Measurements from ENCODE around the gene ACTR3C.
"Not testable (repeated sequence)": the region's sequence is repeated elsewhere in the genome, so short reads cannot be mapped to it uniquely, and the experiment has no call there.

ACTR3C gene

DNA sequence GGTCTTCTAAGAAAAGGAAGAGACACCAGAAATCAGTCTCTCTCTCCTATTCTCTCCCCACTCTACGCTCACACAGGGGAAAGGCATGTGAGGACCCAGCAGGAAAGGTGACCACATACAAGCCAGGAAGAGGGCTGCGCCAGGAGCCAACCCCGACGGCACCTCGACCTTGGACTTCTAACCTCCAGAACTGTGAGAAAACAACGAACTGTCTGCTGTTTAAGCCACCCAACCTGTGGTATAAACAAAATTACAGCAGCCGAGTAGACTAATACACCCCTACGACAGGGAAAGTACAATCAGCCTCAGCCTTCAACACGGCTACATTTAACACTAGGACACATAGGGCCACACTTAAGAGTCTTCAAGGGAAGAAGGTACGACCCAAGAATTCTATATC is 26.5 kb downstream of the ACTR3C start:
- H3K27ac Mint-ChIP-seq, result not testable (repeated sequence)

DNA sequence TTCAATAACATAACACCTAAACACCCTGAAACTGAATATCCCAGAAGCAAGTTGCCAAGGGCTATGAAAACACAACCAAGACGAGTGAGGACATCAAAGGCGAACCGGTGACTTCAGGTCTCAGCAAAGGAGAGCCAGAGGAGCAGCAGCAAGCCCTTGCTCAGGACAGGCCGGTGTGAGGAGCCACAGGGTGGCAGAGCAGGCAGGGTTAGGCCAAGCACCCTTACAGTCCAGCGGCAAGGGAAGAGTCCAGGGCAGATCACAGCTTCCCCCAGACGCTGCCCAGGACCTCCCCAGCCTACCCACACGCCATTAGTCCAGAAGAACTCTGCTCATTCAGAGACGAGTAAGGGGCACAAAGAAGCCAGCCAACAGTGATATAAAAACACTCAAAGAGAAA is 27.7 kb downstream of the ACTR3C start:
- ATAC-seq; H3K36me3 Mint-ChIP-seq; H3K9me3 Mint-ChIP-seq; H3K4me1 Mint-ChIP-seq; H3K4me3 Mint-ChIP-seq; H3K27ac Mint-ChIP-seq; DNase-seq (ENCODE audit: low spot score in 2 of 2): not testable (repeated sequence)

More for the DNA sequence above, 26.5 kb downstream of the ACTR3C start:
- DNase-seq (ENCODE audit: low spot score in 2 of 2); H3K9me3 Mint-ChIP-seq; H3K4me1 Mint-ChIP-seq; H3K4me3 Mint-ChIP-seq; ATAC-seq; H3K36me3 Mint-ChIP-seq: not testable (repeated sequence)

DNA sequence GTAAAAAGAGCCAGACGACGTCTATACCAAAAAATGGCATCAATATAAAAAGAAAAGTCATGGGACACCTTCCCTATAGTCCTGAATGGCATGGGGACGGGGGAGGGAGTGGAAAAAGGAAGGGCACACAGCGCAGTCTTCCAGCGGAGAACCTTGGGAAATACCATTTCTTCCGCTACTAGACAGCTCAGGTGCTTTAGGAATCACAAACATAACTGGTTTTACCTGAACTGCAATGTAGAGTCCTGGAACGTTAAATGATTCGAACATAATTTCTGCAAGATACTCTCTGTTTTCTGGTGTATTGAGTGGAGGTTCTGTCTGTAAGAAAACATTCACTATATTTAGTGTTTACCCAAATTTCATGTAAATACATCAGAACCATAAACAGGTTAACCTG is 28.3 kb downstream of the ACTR3C start:
- not testable (repeated sequence) for ATAC-seq; DNase-seq (ENCODE audit: low spot score in 2 of 2); H3K4me3 Mint-ChIP-seq; H3K27ac Mint-ChIP-seq; H3K9me3 Mint-ChIP-seq; H3K36me3 Mint-ChIP-seq; H3K4me1 Mint-ChIP-seq

DNA sequence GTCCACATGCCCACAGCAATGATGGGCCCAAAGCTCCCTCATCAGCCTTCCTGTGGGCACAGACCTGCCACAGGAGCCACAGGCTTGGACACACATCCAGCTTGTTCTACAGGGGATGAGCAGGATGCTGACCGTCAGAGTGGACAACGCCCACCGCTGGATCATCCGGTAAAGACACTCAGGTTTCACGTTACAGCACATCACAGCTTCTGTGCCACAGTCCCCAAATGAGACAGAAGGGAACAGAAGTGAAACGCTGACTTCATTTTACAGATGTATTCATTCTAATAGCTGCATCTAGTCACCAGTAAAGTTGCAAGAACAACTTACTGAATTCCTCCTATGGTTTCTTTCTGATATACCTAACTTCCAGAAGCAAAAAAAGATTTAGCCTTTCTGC is 33.0 kb downstream of the ACTR3C start:
- not testable (repeated sequence) for H3K36me3 Mint-ChIP-seq; H3K4me1 Mint-ChIP-seq; DNase-seq (ENCODE audit: low spot score in 2 of 2); H3K27ac Mint-ChIP-seq; H3K9me3 Mint-ChIP-seq; H3K4me3 Mint-ChIP-seq
- ATAC-seq, result peak; percentile 65

DNA sequence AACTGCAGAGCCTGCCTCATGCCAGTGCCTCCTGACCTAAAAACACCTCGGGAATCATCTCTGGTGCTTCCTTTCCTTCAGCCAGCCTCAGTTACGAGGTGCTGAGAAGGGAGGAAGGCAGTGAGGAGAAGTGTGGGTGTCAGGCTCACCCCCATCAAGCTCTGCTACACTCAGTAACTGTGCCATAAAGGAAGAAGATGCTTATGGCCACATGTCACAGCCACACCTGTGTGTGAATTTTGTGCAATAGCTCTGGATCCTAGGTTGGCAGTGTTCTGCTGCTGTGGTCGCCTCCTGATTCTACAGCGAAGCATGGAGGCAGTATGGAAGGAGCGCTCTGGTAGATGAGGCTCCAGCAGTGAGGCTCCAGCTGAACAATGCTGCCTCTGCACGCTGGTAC is 34.5 kb downstream of the ACTR3C start:
- H3K4me3 Mint-ChIP-seq; DNase-seq (ENCODE audit: low spot score in 2 of 2); H3K9me3 Mint-ChIP-seq; H3K27ac Mint-ChIP-seq; H3K36me3 Mint-ChIP-seq; ATAC-seq; H3K4me1 Mint-ChIP-seq: not testable (repeated sequence)

DNA sequence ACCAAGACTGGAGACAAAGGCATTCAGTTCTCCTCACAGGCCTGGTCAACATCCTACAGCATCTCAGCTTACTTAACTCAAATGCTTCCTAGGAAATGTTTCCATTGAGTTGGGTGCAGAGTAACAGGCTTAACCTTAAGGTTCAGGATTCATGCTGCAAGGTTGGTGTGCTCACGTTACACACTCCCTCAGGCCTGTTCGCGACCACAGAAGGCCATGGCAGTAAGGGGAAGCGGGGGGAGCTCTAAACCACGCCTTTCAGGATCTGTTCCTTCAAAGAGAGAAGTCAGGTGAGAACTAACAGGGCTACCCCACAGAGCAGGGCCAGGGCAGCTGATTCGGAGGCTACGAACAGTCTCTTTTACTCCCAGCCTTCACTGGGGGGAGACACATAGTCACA is 35.5 kb downstream of the ACTR3C start:
- not testable (repeated sequence) for H3K27ac Mint-ChIP-seq; ATAC-seq; H3K36me3 Mint-ChIP-seq; H3K9me3 Mint-ChIP-seq; H3K4me3 Mint-ChIP-seq; H3K4me1 Mint-ChIP-seq; DNase-seq (ENCODE audit: low spot score in 2 of 2)

DNA sequence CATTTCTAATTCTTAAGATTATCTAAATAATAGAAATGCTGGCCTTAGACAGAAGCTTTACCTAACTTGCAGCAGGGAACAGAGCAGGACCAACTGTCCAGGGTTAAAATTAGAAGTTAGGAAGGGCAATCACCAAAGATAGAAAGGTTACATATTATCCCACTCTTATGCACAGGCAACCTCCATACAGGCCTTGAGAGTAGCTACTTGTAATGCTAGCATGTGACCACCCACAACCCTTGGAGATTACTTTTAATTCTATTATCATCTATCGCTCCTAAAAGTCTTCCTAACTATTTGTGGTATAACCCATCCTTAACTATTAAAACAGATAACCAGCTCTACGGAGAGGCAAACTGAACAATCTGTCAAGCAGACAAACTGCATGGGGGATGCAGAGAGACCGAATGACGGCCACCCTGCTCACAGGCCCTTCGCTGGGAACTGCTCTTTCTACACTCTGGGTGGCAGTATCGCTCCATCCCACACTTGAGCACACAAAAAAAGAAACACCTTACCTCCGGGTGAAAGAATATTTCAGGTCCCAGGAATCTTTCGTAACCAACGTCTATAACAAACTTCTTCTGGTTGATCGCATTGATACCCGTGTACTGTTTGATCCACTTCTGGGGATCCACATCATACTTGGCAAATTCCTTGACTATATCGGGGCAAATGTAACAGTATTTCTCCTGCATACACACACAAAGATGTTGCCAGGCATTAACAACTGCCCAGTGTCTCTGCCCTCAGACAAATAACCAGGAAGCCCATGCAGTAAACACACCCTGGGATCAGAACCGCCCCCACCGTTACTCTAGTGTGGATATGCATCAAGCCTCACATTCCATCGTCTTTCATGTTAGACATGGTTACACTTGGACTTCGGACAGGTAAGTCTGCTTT is 37.2 kb downstream of the ACTR3C start:
- H3K4me1 Mint-ChIP-seq; H3K9me3 Mint-ChIP-seq; H3K27ac Mint-ChIP-seq; H3K4me3 Mint-ChIP-seq; DNase-seq (ENCODE audit: low spot score in 2 of 2); H3K36me3 Mint-ChIP-seq: not testable (repeated sequence)
- ATAC-seq, result peak; percentile 74

DNA sequence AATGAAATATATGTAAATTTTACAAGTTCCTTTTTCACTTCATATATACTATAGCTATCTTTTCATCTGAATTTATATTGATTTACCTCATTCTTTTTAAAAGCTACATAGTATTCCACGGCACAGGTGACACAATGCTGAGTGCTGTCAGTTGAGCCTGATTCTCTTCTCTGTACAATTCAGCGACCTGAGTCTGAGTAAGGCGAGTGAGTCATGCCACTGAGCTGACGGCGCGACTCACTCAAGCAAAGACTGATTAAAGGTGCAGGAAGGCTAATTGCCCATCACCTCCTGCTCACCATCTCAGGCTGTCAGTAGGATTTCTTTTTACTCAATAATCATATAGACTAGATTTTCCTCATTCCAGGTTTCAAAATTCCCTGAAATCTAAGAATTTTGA is 39.7 kb downstream of the ACTR3C start:
- peak; percentile 89 for ATAC-seq

DNA sequence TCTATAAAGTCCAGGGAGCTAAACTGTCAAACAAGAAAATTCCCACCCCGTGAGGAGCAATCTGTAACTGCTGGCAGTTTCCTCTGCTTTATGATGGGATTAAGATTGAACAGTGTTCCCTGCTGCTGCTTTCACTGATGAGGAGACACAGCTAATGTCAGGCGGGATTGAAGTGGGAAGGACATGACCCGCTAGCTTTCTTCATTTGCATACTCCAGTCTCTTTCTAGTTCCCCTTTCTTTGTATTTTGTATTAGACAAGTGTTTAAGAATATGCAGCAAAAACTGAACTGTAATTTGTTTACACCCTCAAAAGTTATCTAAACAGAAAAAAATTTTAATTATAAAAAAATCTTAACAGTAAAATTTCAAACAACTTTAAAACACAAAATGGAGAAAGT is 40.2 kb downstream of the ACTR3C start:
- not testable (repeated sequence) for H3K9me3 Mint-ChIP-seq; DNase-seq (ENCODE audit: low spot score in 2 of 2); ATAC-seq; H3K36me3 Mint-ChIP-seq; H3K27ac Mint-ChIP-seq; H3K4me1 Mint-ChIP-seq; H3K4me3 Mint-ChIP-seq

More for the DNA sequence above, 39.7 kb downstream of the ACTR3C start:
- H3K9me3 Mint-ChIP-seq; DNase-seq (ENCODE audit: low spot score in 2 of 2); H3K4me3 Mint-ChIP-seq; H3K36me3 Mint-ChIP-seq; H3K27ac Mint-ChIP-seq; H3K4me1 Mint-ChIP-seq: not testable (repeated sequence)

DNA sequence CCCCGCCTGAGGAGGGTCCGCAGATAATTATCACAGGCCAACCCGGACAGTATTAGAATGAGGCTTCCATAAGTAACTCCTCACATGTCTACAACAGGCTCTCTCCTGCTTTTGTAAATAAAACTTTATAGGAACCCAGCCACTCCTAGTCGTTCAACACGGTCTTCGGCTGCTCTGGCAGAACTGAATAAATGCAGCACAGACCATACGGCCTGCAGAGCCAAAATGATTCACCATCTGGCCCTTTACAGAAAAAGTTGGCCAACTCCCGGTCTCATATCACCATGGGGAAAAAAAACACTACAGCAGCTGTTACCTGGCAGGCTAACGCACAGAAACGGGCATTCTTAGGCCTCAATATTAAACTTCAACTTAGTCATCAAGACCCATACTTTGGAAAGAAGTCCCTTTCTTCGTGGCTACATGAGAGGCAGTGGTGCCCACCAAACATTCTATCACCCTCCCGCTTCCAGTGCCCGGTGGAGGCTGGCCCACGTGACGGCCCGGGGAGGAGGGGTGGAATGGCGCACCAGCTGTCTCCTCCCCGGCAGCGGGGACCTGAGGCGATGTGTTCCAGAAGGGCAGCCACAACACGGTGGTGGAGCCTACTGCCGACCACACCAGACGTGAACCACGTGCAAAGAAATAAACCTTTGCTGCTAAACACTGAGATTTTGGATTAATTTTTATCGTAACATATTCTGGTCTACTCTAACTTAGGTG is 41.5 kb downstream of the ACTR3C start:
- H3K9me3 Mint-ChIP-seq; H3K27ac Mint-ChIP-seq; ATAC-seq; H3K36me3 Mint-ChIP-seq; DNase-seq (ENCODE audit: low spot score in 2 of 2); H3K4me1 Mint-ChIP-seq; H3K4me3 Mint-ChIP-seq: not testable (repeated sequence)

DNA sequence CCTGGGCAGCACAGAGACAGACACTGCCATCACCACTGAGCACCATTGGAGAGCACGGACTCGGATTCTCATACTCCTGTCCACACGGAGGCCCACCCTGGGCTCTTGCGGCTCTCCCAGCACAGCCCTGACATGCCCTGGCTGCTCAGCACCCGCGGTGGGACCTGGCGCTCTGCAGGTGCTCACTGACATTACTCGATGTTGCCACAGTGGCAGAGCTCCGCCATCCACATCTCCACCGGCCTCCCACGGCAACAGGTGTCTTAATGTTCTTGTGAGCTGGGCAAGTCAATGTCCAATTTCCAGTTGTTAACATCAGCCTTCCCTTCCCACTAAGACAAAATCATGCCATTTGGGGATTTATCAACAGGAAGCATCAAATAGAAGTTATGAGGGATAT is 45.0 kb downstream of the ACTR3C start:
- DNase-seq (ENCODE audit: low spot score in 2 of 2); H3K4me1 Mint-ChIP-seq; H3K27ac Mint-ChIP-seq; H3K9me3 Mint-ChIP-seq; H3K4me3 Mint-ChIP-seq; H3K36me3 Mint-ChIP-seq; ATAC-seq: not testable (repeated sequence)

DNA sequence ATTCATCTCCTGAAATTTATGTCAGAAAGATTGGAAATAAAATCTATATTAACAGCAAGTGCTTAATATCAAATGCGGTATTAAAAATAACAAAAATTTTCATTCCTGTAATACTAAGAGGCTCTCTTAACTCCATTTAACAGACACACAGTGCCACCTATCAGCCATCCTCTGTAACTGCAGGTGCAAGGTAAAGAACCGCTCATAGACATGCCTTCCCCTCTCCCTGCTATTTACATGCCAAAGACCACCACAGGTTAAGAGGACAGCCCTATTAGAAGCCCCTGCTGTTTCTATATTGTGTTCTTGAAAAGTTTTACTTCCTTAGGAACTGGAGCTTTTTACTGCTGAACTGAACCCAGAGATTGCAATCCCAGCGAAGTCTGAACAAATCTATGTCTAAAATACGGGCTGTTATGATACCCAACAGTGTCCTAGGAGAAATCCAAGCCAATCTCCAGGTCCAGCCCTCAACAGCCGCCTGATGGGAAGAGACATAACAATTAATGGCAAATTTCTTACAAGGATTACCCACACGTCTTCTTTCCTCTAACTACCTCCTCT is 47.1 kb downstream of the ACTR3C start:
- not testable (repeated sequence) for H3K4me3 Mint-ChIP-seq, H3K27ac Mint-ChIP-seq, H3K36me3 Mint-ChIP-seq, H3K9me3 Mint-ChIP-seq, H3K4me1 Mint-ChIP-seq
- DNase-seq (ENCODE audit: low spot score in 2 of 2) (peak in 1 of 2 donors; percentile 54), ATAC-seq (peak; percentile 67)

DNA sequence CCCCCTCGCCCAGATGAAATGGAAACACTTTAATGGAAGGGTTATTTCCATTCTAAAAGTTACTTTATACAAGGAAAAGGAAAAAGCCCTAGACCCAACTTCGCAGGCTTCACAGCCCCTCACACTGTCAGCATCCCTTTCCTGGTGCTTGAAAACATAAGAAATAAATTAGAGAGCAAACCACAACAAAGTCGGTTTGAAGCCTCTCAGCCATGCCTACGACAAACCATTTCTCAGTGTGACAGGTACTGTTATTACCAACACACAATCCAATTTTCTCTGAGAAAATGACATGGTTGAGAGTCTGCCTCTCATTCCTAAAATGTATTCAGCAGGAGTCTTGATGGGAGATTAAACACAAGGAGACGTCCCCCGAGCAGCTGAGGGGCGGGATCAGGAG is 51.4 kb downstream of the ACTR3C start:
- peak; percentile 77 for ATAC-seq
- not testable (repeated sequence) for DNase-seq (ENCODE audit: low spot score in 2 of 2); H3K4me1 Mint-ChIP-seq; H3K9me3 Mint-ChIP-seq; H3K4me3 Mint-ChIP-seq; H3K27ac Mint-ChIP-seq; H3K36me3 Mint-ChIP-seq

DNA sequence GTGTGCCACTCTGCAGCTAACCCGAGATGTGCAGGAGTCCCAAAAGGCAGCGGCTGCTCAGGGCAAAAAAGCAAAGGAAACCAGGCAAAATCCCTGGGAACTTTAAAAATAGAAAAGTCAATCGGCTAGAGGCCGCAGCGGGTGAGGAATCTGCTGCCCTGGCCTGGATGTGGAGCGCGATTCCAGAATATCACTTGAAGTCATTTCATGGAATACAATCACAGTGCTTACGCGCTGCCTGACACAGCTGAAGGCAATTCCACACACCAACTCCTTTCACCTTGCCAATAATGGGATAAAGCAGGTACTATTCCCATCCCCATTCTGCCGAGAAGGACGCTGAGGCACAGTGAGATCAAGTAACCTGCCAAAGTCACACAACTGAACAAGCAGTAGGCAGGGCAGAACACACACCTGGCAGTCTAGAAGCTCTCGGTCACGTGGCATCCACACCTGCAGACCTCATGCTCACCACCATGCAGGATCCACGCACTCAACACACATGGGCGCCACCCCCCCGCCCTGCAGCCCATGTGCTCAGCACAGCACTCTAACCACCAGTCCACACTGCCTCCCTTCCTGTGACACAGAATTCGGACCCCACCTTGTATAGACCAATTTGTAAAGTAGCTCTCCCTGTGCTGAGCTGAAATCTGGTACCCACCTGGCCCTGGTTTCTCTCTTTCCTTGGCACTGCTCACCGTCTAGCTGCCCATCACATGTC is 53.1 kb downstream of the ACTR3C start:
- not testable (repeated sequence) for H3K4me3 Mint-ChIP-seq; DNase-seq (ENCODE audit: low spot score in 2 of 2); H3K36me3 Mint-ChIP-seq; H3K4me1 Mint-ChIP-seq; ATAC-seq; H3K27ac Mint-ChIP-seq; H3K9me3 Mint-ChIP-seq

DNA sequence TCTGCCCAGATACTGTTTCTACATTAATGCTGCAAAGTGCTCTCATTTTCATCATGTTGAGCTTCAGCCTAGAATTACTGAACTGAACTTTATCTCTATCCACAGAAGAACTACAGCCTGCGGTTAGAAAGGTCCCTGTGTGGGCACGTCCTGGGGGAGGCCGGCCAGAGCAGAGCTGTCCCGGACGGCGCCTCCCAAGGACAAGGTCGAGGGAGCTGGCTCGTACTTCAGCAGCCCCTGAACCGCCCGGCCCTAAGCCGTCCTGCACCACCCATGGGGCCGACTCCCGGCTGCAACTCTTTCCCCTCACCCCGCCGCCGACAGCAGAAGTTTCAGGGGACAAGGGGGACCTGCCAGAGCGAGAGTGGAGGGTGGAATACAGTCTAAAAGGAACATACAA is 54.5 kb downstream of the ACTR3C start:
- H3K4me3 Mint-ChIP-seq; DNase-seq (ENCODE audit: low spot score in 2 of 2); H3K27ac Mint-ChIP-seq; H3K36me3 Mint-ChIP-seq; H3K4me1 Mint-ChIP-seq; ATAC-seq; H3K9me3 Mint-ChIP-seq: not testable (repeated sequence)

Measured in stimulated activated effector memory CD8-positive, alpha-beta T cell treated with anti-CD3 and anti-CD28 coated beads, Interleukin-12 subunit alpha, Interleukin-12 subunit beta, amount 100 ng/mL, for 72 hours (primary cell).